ENCODE measurements around the gene NFKBIE. TPM values are rescaled to one million over a fixed set of nuclear protein-coding genes. Genes with fewer than 3 reads are reported as not detected.

Gene NFKBIE
- polyA plus RNA-seq, 1 donor from 2014 or later: 16.8 TPM

DNA sequence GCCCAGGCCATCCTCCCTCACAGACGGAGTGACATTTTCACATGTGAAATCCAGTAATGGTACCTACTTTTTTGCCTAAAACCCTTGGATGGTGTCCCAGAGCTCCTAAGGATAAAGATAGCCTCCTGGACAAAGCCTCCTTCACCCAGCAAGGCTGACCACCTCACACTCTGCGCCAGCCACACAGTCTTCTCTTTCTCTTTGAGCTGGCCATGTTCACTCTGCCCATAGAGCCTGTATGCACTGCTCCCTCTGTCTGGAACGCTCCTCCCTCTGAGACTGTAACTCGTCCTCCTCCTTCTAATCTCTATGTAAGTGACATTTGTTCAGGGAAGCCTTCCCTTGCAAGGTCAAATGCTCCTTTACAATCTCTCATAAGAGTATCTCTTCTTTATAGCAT lies 19.5 kb upstream of the NFKBIE start:
- H3K27ac ChIP-seq (ENCODE audit: low read length): no peak overlapping the region
- TF ChIP-seq EP300 (conservative IDR thresholded peaks at IDR 0.05; ENCODE audit: poor library complexity, severe bottlenecking) (no peak), TAF1 (IDR thresholded peaks at IDR 0.05; ENCODE audit: low read depth) (no peak), REST (IDR thresholded peaks at IDR 0.05; ENCODE audit: borderline replicate concordance) (no peak), SMC3 (conservative IDR thresholded peaks at IDR 0.05; ENCODE audit: poor library complexity) (no peak), POLR2AphosphoS5 (IDR thresholded peaks at IDR 0.05) (no peak), RAD21 (conservative IDR thresholded peaks at IDR 0.05) (no peak), EZH2 (IDR thresholded peaks at IDR 0.05; ENCODE audit: borderline replicate concordance, insufficient read depth, low read length, poor library complexity, severe bottlenecking) (no peak), MXI1 (conservative IDR thresholded peaks at IDR 0.05; ENCODE audit: poor library complexity, severe bottlenecking) (no peak)
- TF ChIP-seq, protein P1, sequence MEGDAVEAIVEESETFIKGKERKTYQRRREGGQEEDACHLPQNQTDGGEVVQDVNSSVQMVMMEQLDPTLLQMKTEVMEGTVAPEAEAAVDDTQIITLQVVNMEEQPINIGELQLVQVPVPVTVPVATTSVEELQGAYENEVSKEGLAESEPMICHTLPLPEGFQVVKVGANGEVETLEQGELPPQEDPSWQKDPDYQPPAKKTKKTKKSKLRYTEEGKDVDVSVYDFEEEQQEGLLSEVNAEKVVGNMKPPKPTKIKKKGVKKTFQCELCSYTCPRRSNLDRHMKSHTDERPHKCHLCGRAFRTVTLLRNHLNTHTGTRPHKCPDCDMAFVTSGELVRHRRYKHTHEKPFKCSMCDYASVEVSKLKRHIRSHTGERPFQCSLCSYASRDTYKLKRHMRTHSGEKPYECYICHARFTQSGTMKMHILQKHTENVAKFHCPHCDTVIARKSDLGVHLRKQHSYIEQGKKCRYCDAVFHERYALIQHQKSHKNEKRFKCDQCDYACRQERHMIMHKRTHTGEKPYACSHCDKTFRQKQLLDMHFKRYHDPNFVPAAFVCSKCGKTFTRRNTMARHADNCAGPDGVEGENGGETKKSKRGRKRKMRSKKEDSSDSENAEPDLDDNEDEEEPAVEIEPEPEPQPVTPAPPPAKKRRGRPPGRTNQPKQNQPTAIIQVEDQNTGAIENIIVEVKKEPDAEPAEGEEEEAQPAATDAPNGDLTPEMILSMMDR (IDR thresholded peaks at IDR 0.05; ENCODE audit: poor library complexity, severe bottlenecking): no peak

DNA sequence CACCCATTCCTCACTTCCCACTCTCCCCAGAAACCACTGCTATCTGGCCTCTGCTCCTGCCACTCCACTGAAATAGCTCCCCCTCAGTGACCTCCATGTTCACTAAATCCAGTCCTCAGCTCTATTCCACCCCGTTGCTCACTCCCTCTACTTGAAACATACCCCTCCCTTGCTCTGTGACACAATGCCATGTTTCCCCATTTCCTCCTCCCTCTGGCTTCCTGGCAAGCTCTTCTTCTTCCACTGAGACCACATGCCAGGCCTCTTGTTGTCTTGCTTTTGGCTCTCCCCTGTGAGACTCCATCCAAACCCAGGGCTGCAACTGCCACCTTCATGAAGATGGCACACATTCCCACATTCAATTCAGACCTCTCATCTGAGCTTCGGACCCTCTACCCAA lies 18.8 kb upstream of the NFKBIE start:
- no peaks in the 10 kb centered on the region for H3F3A ChIP-seq (ENCODE audit: insufficient read depth, low read length, poor library complexity, severe bottlenecking)
- no peak overlapping the region for H3K4me3 ChIP-seq (ENCODE audit: low read length)
- no peak overlapping the region for H3K9ac ChIP-seq (ENCODE audit: low read length)
- H3K27ac ChIP-seq (ENCODE audit: low read length): no peak overlapping the region
- no peak overlapping the region for H2AFZ ChIP-seq (ENCODE audit: low read depth, low read length)
- H3K79me2 ChIP-seq (replicated peaks; ENCODE audit: insufficient read depth, low read length): no peaks in the 10 kb centered on the region
- no peaks in the 10 kb centered on the region for H3K36me3 ChIP-seq (ENCODE audit: insufficient read depth, low read length)
- no peaks in the 10 kb centered on the region for H3K9me3 ChIP-seq (ENCODE audit: low read length)
- no peaks in the 10 kb centered on the region for H4K20me1 ChIP-seq (ENCODE audit: insufficient read depth)
- H3K9me2 ChIP-seq (ENCODE audit: insufficient read depth, low read length): no peaks in the 10 kb centered on the region
- no peak overlapping the region for H3K4me2 ChIP-seq (ENCODE audit: low read length)
- H3K27me3 ChIP-seq (ENCODE audit: insufficient read depth, low read depth, low read length): no peaks in the 10 kb centered on the region
- no peak for TF ChIP-seq REST (IDR thresholded peaks at IDR 0.05; ENCODE audit: borderline replicate concordance)
- no peak for TF ChIP-seq EZH2 (IDR thresholded peaks at IDR 0.05; ENCODE audit: borderline replicate concordance, insufficient read depth, low read length, poor library complexity, severe bottlenecking)
- TF ChIP-seq, protein P1 (IDR thresholded peaks at IDR 0.05; ENCODE audit: poor library complexity, severe bottlenecking): no peak
- no peak for TF ChIP-seq POLR2AphosphoS5 (IDR thresholded peaks at IDR 0.05)
- TF ChIP-seq EP300 (conservative IDR thresholded peaks at IDR 0.05; ENCODE audit: poor library complexity, severe bottlenecking): no peak
- TF ChIP-seq SMC3 (conservative IDR thresholded peaks at IDR 0.05; ENCODE audit: poor library complexity): no peak
- TF ChIP-seq MXI1 (conservative IDR thresholded peaks at IDR 0.05; ENCODE audit: poor library complexity, severe bottlenecking): no peak
- no peak for TF ChIP-seq TAF1 (IDR thresholded peaks at IDR 0.05; ENCODE audit: low read depth)
- TF ChIP-seq RAD21 (conservative IDR thresholded peaks at IDR 0.05): no peak

More for the DNA sequence above, 19.5 kb upstream of the NFKBIE start:
- Histone ChIP-seq H2AFZ (ENCODE audit: low read depth, low read length) (no peak overlapping the region), H3K4me2 (ENCODE audit: low read length) (no peak overlapping the region), H3K9me2 (ENCODE audit: insufficient read depth, low read length) (no peaks in the 10 kb centered on the region), H3K9me3 (ENCODE audit: low read length) (no peaks in the 10 kb centered on the region), H3K4me3 (ENCODE audit: low read length) (no peak overlapping the region), H4K20me1 (ENCODE audit: insufficient read depth) (no peaks in the 10 kb centered on the region), H3K79me2 (replicated peaks; ENCODE audit: insufficient read depth, low read length) (no peaks in the 10 kb centered on the region), H3F3A (ENCODE audit: insufficient read depth, low read length, poor library complexity, severe bottlenecking) (no peaks in the 10 kb centered on the region), H3K27me3 (ENCODE audit: insufficient read depth, low read depth, low read length) (no peaks in the 10 kb centered on the region), H3K9ac (ENCODE audit: low read length) (no peak overlapping the region), H3K36me3 (ENCODE audit: insufficient read depth, low read length) (no peaks in the 10 kb centered on the region)
